Thyroid gland (tissue), 4 donors: ENCODE measurements around the gene ATP2C1.

ENCODE experiments used
- POLR2A ChIP-seq, 2 donors: fragments of 450-650 bp; IDR thresholded peaks; one replicate each; pipeline ENCODE4 v1.6.1; 2017; ENCODE audit warnings: antibody characterized with exemption in 2 of 2, mild to moderate bottlenecking in 2 of 2, moderate library complexity in 1 of 2
- TF ChIP-seq, protein P1 (sequence below), 6 experiments: fragments of 200-600 bp in 3 of 6; fragments of 450-650 bp in 3 of 6; sonication (generic) in 3 of 6; IDR thresholded peaks; one replicate each; pipeline ENCODE4 v1.5.1; 2016 to 2019; ENCODE audit warnings: antibody characterized with exemption in 6 of 6, mild to moderate bottlenecking in 2 of 6, inconsistent platforms in 1 of 6, moderate library complexity in 1 of 6

DNA sequence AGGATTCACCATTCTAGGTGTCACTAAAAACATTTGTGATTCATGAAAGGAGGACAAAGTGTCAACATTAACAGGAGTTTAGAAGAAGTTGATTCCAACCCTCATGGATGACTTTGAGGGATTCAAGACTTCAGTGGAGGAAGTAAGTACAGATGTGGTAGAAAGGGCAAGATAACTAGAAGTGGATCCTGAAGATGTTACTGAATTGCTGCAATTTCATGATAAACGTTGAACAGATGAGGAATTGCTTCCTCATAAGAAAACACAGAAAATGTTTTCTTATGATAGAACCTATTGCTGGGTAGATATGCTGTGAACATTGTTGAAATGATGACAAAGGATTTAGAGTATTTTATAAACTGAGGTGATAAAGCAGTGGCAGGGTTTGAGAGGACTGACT is 23.5 kb upstream of the ATP2C1 start:
- TF ChIP-seq, protein P1, sequence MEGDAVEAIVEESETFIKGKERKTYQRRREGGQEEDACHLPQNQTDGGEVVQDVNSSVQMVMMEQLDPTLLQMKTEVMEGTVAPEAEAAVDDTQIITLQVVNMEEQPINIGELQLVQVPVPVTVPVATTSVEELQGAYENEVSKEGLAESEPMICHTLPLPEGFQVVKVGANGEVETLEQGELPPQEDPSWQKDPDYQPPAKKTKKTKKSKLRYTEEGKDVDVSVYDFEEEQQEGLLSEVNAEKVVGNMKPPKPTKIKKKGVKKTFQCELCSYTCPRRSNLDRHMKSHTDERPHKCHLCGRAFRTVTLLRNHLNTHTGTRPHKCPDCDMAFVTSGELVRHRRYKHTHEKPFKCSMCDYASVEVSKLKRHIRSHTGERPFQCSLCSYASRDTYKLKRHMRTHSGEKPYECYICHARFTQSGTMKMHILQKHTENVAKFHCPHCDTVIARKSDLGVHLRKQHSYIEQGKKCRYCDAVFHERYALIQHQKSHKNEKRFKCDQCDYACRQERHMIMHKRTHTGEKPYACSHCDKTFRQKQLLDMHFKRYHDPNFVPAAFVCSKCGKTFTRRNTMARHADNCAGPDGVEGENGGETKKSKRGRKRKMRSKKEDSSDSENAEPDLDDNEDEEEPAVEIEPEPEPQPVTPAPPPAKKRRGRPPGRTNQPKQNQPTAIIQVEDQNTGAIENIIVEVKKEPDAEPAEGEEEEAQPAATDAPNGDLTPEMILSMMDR (IDR thresholded peaks at IDR 0.05) = no peak
- TF ChIP-seq POLR2A (IDR thresholded peaks at IDR 0.05) = no peak
